ENCODE data around the gene CHRDL1.
"Not testable (repeated sequence)": the region's sequence is repeated elsewhere in the genome, so short reads cannot be mapped to it uniquely, and the experiment has no call there.

The CHRDL1 gene

DNA sequence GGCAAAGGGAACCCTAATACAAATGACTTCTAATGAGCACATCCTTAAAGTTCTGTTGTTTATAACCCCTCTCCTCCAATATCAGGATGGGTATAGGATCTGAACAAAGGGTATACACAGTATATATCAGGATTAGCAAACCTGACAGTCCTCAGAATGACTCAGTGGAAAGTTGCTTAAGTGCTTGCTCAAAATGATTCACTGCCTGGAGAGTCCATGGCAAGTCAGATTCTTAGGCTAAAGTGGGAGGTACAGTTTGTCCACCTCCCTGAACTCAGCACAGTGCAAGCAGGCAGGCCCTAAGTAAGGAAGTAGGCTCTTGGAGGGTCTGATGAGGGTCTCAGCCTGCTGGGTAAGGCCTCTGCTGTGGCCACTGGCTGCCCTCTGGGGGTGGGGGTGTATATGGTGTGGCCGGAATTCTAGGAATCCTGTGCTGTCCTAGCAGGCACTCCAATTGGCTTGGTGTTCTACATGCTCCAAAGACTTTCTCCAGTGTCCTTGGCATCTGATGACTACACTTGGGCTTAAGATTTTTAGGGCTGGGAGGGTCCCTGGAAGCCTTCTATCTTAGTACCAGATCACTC is 54.3 kb downstream of the CHRDL1 start:
- no peak for DNase-seq

DNA sequence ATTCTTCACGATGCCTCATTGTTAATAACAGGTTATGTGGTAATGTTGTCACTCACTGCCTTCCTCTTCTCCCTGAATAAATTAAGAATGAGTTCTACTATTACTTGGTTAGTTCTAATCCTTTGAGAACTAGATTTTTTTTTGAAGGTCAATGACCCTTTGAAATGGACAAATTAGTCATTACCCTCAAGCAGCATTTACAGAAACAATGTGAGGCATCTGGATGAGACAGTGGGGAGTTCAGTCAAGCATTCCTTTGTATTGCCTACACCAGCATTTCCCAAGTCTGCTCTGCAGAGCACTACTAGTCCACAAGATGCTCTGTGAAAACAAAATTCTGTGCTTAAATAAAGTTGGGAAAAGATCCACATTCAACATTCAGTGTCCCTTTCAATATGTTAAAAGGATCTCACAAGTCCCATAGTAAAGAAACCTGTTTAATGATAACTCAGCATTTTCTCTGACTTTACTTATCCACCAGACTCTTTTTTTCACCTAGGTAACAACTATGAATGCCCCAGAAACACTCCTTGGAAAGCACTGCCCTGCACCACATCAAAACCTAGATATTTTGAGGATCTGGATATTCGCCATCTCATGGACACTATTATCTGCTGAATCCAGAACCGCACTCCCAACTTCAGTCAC is 60.6 kb downstream of the CHRDL1 start:
- no peak for DNase-seq

DNA sequence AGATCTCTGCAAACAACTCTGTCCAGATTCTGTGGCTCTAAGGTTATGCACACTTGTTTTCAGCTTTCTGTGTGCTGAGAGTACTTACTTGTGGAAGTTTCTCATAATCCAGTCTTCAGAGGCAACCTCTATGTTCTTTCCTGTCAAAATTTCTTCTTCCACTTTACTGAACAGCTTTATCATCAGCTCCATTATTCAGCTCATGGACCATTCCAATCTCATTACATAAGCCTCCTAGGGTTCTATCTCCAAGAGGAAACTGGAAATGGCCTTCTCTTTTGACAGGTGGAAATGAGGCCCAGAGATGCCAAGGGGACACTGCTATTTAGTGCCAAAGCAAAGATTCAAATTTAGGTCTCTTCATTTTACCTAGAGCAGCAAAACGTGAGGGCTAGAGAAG is 61.3 kb downstream of the CHRDL1 start:
- DNase-seq, result no peak

GRCh38 chrX:110733166-110733565 is 62.5 kb downstream of the CHRDL1 start:
- no peak for DNase-seq

GRCh38 chrX:110732266-110732665 is 63.4 kb downstream of the CHRDL1 start:
- DNase-seq, result no peak

DNA sequence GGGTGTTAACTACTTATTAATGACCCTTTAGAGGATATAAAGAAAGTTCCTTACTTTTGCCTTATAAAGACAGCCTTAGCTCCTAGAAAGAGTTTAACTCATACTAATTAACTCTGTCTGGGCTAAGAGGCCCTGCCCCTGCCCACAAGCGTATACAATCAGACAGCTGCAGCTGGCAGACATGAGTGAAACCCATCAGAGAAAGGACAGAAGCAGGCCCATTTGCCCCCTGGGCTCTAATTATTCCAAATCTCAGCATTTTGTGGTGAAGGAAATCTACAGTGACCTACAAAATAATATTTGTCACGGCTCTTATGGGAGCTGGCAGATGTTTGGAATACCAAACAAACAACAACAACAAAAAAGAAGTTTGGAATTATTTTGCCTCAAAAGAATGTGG is 71.8 kb downstream of the CHRDL1 start:
- DNase-seq, result no peak

DNA sequence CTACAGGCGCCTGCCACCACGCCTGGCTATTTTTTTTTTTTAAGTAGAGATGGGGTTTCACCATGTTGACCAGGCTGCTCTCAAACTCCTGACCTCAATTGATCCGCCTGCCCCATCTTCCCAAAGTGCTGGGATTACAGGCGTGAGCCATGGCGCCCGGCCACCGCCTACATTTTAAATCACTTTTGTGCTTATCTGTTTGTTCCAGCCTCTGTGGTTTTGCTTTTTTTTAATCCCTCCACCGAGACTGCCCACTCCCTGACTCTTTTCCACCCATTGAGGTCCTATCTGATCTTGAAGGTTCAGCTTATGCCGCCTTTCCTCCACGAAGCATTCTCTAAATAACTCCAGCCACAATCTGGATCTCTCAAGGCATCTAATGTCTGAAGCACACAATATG is 73.5 kb downstream of the CHRDL1 start:
- DNase-seq, result no peak

DNA sequence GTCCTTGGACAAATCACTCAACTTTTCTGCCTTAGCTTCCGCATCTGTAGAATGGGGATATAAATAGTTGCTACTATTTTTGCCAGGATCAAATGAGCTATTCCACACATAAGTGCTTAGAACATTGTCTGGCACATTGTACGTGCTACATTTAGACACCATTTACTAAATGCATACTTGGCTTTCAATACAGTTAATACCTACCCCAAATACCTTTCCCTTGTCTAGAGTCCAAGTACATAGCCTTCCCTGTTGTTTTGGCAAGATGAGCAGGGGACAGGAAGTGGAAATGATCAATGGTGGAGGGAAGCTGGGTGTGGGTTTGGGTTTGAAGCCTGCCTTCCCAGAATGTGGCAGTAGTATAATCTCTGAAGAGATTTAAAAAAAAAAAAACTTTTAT is 82.0 kb downstream of the CHRDL1 start:
- DNase-seq, result no peak

- no peak for DNase-seq
Observed at GRCh38 chrX:110706446-110706845, 89.2 kb downstream of the CHRDL1 start.

- DNase-seq, result no peak
Observed at GRCh38 chrX:110703641-110704040, 92.0 kb downstream of the CHRDL1 start.

DNA sequence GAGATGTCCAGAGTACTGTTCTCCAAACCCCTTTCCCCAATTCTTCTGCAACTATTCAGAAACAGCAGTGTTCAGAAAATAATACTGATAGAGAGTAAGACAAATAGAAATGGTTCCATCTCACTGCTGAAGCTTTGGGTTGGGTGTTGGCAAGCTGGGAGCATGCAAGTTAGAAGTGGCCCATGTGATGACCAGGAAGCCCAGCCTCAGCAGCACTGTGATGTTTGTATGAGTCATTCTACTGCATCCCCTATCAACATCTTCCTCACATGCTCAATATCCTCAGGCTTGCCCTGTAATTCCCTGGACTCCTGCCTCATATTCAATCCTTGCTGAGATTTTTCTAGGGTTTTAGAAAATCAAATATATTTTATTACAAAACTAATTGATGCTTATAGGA is 96.5 kb downstream of the CHRDL1 start:
- no peak for DNase-seq

- no peak for DNase-seq
Observed at GRCh38 chrX:110698696-110699095, 96.9 kb downstream of the CHRDL1 start.

GRCh38 chrX:110692866-110693265 is 102.8 kb downstream of the CHRDL1 start:
- DNase-seq, result no peak

GRCh38 chrX:110691446-110691845 is 104.2 kb downstream of the CHRDL1 start:
- DNase-seq, result no peak

DNA sequence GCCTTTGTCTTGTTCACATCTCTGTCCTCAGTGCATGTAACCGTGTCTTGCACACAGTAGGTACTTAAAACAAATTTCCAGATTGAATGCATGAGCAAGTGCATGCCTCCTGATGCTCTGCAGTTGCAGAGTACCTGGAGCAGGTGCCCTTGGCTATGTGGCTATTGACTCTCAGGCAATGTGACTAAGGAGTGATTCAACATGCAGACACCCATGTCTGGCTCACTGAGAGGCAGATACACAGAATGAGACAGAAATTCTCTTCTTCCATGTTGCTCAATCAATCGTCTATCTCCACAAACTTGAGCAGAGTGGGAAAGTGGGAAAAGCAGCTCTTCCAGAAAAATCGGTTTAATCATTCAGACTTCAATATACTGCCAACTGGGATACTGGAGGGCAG is 111.0 kb downstream of the CHRDL1 start:
- DNase-seq, result no peak

- DNase-seq, result no peak
Observed at GRCh38 chrX:110683925-110684324, 111.7 kb downstream of the CHRDL1 start.

- no peak for DNase-seq
Observed at GRCh38 chrX:110678591-110678990, 117.0 kb downstream of the CHRDL1 start.

DNA sequence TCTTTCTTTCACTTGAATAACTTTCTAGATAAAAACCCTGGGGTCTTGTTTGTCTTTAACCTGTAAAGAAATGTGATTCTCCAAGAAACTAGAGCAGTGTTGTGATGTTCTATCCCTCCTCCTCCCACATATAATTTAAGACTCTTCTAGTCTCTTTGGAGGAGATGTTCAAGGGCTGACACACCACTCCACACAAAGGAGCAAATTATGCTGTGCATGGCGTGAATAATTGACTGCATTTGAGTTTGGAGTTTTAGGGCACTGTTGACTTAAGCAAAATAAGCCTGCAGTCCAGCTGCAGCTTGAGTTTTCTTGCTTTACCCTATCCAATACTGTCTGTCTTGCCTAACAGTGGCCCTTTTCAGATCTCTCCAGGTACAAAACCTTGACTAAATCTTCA is 119.7 kb downstream of the CHRDL1 start:
- peak; percentile 39 for DNase-seq

GRCh38 chrX:110671068-110671803 is 124.4 kb downstream of the CHRDL1 start:
- no peak for DNase-seq

GRCh38 chrX:110669572-110669971 is 126.0 kb downstream of the CHRDL1 start:
- no peak for DNase-seq

DNA sequence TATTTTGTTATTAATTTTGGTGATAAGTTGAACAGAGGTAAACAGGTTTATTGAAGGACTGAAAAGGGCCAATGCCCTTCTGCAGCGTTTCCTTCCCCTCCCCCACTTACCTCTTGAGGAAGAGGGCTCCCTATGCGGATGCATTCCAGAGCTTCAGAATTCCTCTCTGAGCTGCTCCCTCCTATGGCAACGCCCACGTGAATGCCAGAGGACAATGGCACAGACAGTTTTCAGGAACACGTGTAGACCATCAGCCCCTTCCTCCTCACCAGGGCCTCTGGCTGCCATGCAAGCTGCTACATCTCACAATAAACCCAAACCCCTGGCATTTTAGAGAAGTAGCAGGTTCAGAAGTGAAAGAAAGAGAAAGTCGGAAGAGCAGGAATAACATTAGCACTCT is 127.9 kb downstream of the CHRDL1 start:
- no peak for DNase-seq

DNA sequence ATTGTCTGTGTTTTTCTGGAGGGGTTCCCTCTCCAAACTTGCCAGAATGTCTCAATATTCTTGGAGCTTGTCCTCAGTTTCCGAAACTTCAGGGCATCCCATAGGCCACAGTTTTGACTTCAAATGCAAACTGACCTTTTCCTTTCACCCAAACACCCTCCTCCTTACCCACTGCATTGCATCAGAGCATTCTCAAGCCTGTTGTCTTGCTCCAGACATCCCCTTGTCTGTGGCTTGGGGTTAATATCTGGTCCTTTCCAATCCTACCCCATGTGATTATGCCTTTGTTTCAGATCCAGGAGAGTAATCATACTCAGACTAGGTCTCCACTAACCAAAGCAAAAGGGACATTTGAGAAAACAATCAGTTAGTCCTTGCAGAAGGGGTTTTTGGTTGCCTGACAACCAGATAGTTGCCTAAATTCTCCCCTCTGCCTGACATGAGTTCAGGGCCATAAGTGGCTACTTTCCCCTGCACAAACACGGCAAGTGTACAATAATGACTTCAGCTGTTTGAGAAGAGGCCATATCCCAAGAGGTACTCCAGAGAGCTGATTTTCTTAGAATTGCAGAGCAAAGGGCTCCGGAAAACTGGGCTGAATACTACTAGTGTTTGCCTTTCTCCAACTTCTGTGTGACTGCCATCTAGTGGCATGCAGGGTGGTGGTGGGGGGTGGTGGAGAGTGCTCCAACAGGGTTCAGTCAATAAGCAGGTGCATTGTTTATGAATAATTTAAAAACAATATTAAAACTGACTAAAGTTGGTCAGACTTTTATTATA is 130.2 kb downstream of the CHRDL1 start:
- DNase-seq, result peak; percentile 48

GRCh38 chrX:110657073-110657472 is 138.5 kb downstream of the CHRDL1 start:
- DNase-seq, result no peak

DNA sequence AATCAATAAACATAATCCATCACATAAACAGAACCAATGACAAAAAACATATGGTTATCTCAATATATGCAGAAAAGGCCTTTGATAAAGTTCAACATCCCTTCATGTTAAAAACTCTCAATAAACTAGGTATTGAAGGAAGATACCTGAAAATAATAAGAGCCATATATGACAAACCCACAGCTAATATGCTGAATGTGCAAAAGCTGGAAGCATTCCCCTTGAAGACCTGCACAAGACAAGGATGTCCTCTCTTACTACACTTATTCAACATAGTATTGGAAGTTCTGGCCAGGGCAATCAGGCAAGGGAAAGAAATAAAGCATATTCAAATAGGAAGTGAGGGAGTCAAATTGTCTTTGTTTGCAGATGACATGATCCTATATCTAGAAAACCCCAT is 141.3 kb downstream of the CHRDL1 start:
- DNase-seq, result not testable (repeated sequence)
